ENCODE results near the gene CTDP1.

The CTDP1 gene

GRCh38 chr18:79742076-79742475 is 62.5 kb downstream of the CTDP1 start:
- Histone ChIP-seq H3K36me3 (peaks cover 72% of the 10 kb centered on the region), H3K9me3 (no peaks in the 10 kb centered on the region), H3K4me1 (ENCODE audit: control insufficient read depth in 1 of 2, insufficient read depth in 1 of 2, low read depth in 1 of 2, low read length in 1 of 2) (no peaks in the 10 kb centered on the region), H3K4me3 (ENCODE audit: low read depth in 1 of 2, low read length in 1 of 2) (no peak overlapping the region), H3K27me3 (no peaks in the 10 kb centered on the region), H3K27ac (no peak overlapping the region)
- TF ChIP-seq, protein P1, sequence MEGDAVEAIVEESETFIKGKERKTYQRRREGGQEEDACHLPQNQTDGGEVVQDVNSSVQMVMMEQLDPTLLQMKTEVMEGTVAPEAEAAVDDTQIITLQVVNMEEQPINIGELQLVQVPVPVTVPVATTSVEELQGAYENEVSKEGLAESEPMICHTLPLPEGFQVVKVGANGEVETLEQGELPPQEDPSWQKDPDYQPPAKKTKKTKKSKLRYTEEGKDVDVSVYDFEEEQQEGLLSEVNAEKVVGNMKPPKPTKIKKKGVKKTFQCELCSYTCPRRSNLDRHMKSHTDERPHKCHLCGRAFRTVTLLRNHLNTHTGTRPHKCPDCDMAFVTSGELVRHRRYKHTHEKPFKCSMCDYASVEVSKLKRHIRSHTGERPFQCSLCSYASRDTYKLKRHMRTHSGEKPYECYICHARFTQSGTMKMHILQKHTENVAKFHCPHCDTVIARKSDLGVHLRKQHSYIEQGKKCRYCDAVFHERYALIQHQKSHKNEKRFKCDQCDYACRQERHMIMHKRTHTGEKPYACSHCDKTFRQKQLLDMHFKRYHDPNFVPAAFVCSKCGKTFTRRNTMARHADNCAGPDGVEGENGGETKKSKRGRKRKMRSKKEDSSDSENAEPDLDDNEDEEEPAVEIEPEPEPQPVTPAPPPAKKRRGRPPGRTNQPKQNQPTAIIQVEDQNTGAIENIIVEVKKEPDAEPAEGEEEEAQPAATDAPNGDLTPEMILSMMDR (IDR thresholded peaks at IDR 0.05): no peak

GRCh38 chr18:79744625-79745024 is 65.0 kb downstream of the CTDP1 start:
- no peak overlapping the region for H3K27ac ChIP-seq
- H3K9me3 ChIP-seq: no peaks in the 10 kb centered on the region

DNA sequence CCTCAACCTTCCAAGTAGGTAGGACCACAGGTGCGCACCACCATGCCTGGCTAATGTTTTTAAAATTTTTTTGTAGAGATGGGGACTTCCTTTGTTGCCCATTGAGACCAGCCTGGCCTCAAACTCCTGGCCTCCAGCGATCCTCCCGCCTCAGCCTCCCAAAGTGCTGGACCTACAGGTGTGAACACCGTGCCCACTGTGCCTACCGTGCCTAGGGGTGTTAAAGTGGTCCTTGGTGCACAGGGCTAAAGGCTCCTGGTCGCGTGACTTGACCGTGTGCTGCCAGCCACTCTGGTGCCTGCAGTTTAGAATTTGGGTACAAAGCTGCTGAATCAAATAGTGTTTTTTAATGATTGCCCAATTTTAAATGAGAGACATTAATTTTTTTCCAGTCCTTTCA is 67.1 kb downstream of the CTDP1 start:
- Histone ChIP-seq H3K36me3 (peaks cover 67% of the 10 kb centered on the region), H3K9me3 (no peaks in the 10 kb centered on the region), H3K4me1 (ENCODE audit: control insufficient read depth in 1 of 2, insufficient read depth in 1 of 2, low read depth in 1 of 2, low read length in 1 of 2) (no peaks in the 10 kb centered on the region), H3K4me3 (ENCODE audit: low read depth in 1 of 2, low read length in 1 of 2) (no peak overlapping the region), H3K27me3 (no peaks in the 10 kb centered on the region), H3K27ac (no peak overlapping the region)
- TF ChIP-seq, protein P1 (IDR thresholded peaks at IDR 0.05): no peak

More at GRCh38 chr18:79744625-79745024, 65.0 kb downstream of the CTDP1 start:
- H3K36me3 ChIP-seq: peaks cover 75% of the 10 kb centered on the region
- no peak overlapping the region for H3K4me3 ChIP-seq (ENCODE audit: low read depth in 1 of 2, low read length in 1 of 2)
- no peaks in the 10 kb centered on the region for H3K27me3 ChIP-seq
- TF ChIP-seq, protein P1 (IDR thresholded peaks at IDR 0.05): no peak
- no peaks in the 10 kb centered on the region for H3K4me1 ChIP-seq (ENCODE audit: control insufficient read depth in 1 of 2, insufficient read depth in 1 of 2, low read depth in 1 of 2, low read length in 1 of 2)

DNA sequence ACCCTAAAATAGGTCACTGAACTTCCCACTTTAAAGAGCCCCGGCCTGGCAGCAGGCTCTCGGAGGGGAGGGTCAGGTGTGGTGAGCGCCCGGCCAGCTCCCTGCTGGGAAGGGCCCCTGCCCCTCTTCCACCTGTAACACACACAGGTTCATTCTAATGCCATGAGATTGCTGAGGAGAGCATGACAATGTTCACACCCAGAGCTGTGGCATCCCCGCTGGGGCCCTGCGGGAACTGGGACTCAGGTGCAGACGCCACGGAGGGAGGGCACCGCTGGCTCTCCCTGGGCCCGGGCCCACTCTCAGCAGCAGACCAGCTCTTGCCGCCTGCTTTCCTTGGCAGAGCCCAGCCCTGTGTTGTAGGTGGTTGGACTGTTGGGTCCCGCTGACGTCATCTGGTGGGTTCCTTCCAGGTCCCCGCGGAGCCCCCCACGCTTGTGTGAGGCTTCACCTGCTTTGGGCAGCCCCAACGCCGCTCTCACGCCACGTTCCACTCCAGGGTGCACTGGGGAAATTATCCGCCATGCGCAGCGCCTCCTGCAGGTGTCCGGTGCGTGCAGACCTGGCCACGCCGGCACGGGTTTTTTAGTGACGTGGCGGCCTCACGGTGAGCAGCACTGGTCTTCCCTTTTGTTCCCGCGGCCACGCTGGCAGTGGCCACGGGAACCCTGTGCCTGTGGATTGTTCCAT is 67.7 kb downstream of the CTDP1 start:
- H3K4me3 ChIP-seq (ENCODE audit: low read depth in 1 of 2, low read length in 1 of 2): no peak overlapping the region
- no peaks in the 10 kb centered on the region for H3K4me1 ChIP-seq (ENCODE audit: control insufficient read depth in 1 of 2, insufficient read depth in 1 of 2, low read depth in 1 of 2, low read length in 1 of 2)
- TF ChIP-seq, protein P1 (IDR thresholded peaks at IDR 0.05): no peak
- no peaks in the 10 kb centered on the region for H3K27me3 ChIP-seq
- no peak overlapping the region for H3K27ac ChIP-seq
- no peaks in the 10 kb centered on the region for H3K9me3 ChIP-seq
- peaks cover 64% of the 10 kb centered on the region for H3K36me3 ChIP-seq

- H3K27me3 ChIP-seq: no peaks in the 10 kb centered on the region
- no peaks in the 10 kb centered on the region for H3K9me3 ChIP-seq
- H3K4me3 ChIP-seq (ENCODE audit: low read depth in 1 of 2, low read length in 1 of 2): no peak overlapping the region
- no peaks in the 10 kb centered on the region for H3K4me1 ChIP-seq (ENCODE audit: control insufficient read depth in 1 of 2, insufficient read depth in 1 of 2, low read depth in 1 of 2, low read length in 1 of 2)
- TF ChIP-seq, protein P1 (IDR thresholded peaks at IDR 0.05): no peak
- H3K36me3 ChIP-seq: peaks cover 59% of the 10 kb centered on the region
- H3K27ac ChIP-seq: no peak overlapping the region
These were observed 68.9 kb downstream of the CTDP1 start for GRCh38 chr18:79748321-79749180.

Measured in neutrophil (primary cell).